ENCODE results near the gene ZNF648.
"Not testable (repeated sequence)": the region's sequence is repeated elsewhere in the genome, so short reads cannot be mapped to it uniquely, and the experiment has no call there.

ZNF648 gene

DNA sequence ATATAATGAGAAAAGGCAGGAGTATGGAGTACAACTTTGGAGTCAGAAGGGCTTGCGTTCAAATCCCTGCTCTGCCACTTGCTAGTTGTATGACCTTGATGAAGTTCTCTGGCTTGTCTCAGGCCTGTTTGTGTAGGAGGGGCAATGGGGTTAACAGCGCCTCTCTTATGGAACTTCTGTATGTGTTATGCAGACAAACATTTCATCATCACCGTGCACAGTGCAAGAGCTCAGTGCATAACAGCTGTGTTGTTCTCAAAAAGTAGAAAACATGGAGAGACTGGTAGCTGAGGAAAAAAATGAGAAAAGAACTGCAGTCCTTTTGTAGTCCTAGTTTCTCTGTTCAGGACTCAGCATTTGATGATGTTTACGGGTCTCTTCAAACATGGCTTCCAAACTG lies 10.4 kb upstream of the ZNF648 start:
- DNase-seq (ENCODE audit: low spot score), result no peak

GRCh38 chr1:182069028-182069466 lies 7.5 kb upstream of the ZNF648 start:
- no peak for DNase-seq (ENCODE audit: low spot score)

- no peak for DNase-seq (ENCODE audit: low spot score)
These were observed 5.4 kb upstream of the ZNF648 start for GRCh38 chr1:182066934-182067333.

DNA sequence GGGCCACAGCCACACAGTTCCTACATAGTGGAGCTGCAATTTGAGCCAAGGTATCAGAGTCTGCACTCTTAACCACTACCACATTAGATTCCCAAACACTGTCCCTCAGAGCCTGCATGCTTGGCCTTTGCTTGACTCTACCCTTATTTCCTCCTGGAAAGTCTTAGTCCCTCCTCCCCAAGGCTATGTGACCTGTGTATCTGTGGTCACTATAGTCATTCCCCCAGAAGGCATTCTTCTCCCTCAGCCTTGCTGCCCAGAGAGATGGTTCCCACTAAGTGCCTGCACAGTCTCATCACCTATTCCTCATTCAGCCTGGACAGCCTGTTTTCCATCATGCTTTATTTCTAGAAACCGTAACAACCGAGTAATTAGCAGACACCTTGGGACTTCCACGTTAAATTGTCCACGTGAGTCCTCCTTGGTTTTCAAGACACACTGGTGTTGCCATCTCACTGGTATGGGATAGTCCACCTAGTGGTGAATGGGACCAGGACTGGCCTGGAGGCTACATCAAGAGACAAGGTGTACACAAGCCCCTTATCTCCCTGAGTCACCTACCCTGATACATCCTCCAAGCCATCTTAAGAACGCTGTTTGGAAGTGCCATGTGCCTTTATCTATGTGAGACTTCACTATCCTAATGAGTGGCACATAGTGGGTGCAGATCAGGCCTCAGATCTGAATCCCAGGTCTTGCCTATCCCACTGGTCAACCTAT lies 3.8 kb upstream of the ZNF648 start:
- no peak for DNase-seq (ENCODE audit: low spot score)

DNA sequence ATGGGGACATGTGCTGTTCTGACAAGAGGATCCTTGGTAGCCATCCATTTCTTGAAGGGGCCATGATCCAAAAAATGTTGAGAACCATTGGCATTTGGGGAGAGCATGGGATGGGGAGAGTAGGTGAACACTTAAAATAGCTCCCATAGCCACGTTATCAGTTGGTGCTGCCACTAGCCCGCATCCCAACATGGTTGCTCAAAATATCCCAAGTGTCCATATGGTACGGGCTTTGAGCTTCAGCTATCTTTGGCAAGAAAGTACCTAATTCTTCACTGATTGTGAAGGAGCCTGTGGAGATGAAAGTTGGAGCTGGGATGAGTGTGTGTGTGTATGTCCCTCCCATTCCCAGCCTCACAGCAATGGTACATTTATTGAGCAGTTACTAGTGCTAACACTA lies 3.1 kb upstream of the ZNF648 start:
- no peak for DNase-seq (ENCODE audit: low spot score)

DNA sequence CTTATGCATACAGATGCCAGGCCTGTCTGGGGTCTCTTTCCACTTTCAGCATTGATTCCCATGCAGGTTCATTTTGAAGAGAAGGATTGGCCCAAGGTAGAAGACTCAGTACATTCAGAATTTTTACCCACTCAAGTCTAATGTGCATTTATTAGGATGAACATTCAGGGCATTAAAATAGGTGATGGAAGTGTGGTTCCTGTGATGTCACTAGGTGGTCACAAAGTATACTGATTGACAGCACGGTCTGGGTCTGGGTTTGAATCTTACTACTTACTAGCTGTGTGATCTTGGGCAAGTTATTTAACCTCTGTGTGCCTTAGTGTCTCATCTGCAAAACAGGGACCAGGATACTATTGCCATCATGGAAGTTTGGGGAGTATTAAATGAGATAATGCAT lies 711 bp upstream of the ZNF648 start:
- no peak for DNase-seq (ENCODE audit: low spot score)

GRCh38 chr1:182060877-182061276 lies 635 bp downstream of the ZNF648 start:
- no peak for DNase-seq (ENCODE audit: low spot score)

DNA sequence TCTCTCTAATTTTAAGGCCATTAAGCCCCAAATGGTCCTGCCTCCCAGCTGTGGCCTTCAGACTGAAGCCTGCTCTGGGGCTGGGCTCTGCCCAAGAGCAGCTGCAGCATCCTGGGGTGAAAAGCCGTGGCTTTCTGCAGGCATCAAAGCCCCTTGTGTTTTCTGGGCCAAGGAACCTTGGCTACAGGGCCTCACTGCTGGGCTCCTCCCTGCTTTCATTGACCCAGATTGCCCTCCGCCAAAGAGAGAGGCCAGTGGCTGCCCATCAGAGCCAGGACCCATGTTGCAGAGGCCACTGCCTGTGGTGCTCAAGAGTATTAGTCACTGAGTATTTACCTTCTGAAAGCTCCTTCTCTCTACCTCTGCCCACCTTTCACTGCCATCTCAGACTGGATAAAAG lies 1.6 kb downstream of the ZNF648 start:
- no peak for DNase-seq (ENCODE audit: low spot score)

- no peak for DNase-seq (ENCODE audit: low spot score)
These were observed 4.7 kb downstream of the ZNF648 start for GRCh38 chr1:182056601-182057366.

GRCh38 chr1:182054698-182055326 lies 6.7 kb downstream of the ZNF648 start:
- peak; percentile 56 for DNase-seq (ENCODE audit: low spot score)

DNA sequence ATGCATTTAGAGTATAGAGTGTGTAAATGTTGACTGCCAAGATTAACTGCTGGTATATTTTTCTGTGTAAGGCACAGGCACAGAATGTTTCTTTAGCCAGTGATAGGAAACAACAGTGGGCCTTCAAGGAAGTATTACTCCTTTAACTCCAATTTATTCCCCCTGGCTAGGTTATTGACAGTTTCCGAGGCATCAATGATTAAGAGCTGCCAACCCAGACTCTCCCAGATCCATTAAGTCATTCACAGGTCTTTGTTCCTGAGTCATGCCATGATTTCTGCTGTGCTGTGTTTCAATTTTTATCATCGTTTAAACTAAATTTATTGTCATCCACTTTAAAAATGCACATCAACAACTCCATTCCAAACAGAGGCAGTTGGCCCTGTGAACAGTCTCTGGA lies 9.2 kb downstream of the ZNF648 start:
- DNase-seq (ENCODE audit: low spot score), result no peak

DNA sequence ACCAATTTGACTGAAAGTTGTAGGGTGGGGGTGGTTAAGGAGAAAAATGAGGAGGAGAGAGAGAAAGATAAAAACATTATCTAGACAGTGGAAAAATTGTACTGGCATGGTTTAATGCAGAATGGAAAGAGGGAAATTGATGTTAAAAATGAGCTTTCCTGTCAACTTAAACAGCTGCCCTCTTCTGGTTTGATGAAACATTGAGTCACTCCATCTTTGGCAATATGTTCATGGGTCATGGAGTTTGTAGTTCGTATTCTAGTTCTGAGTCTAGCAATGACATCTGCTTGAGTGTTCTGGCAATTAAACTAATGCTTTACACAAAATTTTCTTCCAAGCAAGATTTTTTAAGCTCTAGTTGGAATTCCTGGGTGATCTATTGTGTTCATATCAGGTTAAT lies 9.6 kb downstream of the ZNF648 start:
- DNase-seq (ENCODE audit: low spot score), result no peak

- DNase-seq (ENCODE audit: low spot score), result no peak
These were observed 10.7 kb downstream of the ZNF648 start for GRCh38 chr1:182050481-182051448.

GRCh38 chr1:182048562-182048961 lies 12.9 kb downstream of the ZNF648 start:
- DNase-seq (ENCODE audit: low spot score), result no peak

GRCh38 chr1:182046763-182047162 lies 14.7 kb downstream of the ZNF648 start:
- DNase-seq (ENCODE audit: low spot score), result no peak

GRCh38 chr1:182045481-182045880 lies 16.0 kb downstream of the ZNF648 start:
- DNase-seq (ENCODE audit: low spot score), result not testable (repeated sequence)

GRCh38 chr1:182041615-182042014 lies 19.9 kb downstream of the ZNF648 start:
- no peak for DNase-seq (ENCODE audit: low spot score)

DNA sequence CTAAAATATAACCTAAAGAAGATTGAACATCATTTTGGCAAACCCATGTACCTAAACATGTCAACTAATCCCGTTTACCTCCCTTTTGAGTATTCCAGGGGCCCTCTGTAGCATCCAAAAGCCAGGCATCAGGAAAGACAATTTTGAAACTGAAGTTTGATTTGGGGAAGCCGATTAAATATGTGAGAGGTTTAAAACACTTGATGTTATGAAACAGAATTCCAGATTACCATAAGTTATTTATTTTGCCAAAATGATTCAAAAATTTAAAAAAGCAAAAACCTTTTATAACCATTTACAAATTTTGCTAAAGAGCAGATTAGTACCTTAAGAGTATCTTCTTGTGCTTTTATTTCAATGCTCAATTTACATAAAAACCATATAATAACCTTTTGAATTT lies 23.3 kb downstream of the ZNF648 start:
- DNase-seq (ENCODE audit: low spot score), result no peak

- no peak for DNase-seq (ENCODE audit: low spot score)
These were observed 26.3 kb downstream of the ZNF648 start for GRCh38 chr1:182035097-182035770.

- no peak for DNase-seq (ENCODE audit: low spot score)
These were observed 29.3 kb downstream of the ZNF648 start for GRCh38 chr1:182032251-182032650.
